ENCODE data around the gene GATA3. TPM values are rescaled to one million over a fixed set of nuclear protein-coding genes. Genes with fewer than 3 reads are reported as not detected.

GATA3 gene
- total RNA-seq, 1 donor from 2014 or later: 2.5 TPM

DNA sequence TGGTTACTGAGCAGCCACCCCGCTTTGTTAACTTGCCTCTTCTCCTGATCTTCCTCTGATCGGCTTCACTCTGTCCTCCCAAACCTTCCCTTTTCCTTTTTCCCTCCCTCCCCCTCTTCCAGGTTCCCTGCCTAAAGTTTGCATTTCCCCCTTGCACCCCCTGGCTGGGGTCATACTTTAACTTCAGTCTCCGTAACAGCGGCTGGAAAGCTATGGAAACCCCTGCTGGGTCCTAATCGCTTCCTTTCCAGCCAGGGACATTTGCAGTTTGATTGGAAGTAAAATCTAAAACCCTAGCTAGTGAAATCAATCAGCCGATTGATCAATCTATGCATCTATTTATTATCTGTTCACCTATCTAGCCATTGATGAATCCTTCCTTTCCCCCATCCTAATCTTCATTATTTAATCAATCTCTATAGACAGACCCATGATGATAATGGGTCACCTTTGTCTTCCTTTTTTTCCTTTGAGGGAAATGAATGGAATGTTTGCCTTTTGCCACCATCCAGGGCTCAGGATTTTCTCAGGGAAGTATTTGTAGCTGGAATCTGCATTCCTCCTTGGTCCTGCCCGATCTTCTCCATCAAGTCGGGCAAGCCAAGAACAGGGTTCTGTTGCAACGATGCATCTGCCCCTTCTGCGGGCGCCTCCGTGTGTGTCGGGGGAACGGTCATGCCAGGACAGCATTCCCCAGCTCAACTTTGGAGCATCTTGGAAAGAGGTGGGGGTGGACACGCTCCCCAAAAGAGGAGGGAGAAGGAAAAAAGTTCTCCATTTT, 8.8 kb downstream of the GATA3 start:
- DNase-seq (ENCODE audit: extremely low read depth, low read depth, low spot score): no peak

GRCh38 chr10:8063935-8064334, 9.4 kb downstream of the GATA3 start:
- no peak for DNase-seq (ENCODE audit: extremely low read depth, low read depth, low spot score)

DNA sequence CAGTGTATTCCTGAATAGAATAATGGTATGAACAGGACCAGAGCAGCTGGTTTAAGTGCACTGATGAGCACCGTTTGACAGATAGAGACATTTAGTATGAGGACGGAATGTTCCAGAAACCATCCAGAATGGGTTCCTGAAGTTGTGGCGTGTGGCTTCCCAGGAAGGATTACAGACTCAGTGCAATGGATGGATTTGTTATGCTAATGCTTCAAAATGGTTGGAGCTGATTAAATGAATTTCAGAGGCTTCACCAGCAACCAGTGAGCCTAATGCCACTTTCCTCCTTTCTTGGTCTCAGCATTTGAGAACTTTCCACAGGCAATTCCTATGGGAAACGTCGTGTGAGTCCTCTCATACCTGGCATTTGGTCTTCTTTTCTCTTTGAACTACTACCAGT, 9.9 kb downstream of the GATA3 start:
- no peak for DNase-seq (ENCODE audit: extremely low read depth, low read depth, low spot score)

DNA sequence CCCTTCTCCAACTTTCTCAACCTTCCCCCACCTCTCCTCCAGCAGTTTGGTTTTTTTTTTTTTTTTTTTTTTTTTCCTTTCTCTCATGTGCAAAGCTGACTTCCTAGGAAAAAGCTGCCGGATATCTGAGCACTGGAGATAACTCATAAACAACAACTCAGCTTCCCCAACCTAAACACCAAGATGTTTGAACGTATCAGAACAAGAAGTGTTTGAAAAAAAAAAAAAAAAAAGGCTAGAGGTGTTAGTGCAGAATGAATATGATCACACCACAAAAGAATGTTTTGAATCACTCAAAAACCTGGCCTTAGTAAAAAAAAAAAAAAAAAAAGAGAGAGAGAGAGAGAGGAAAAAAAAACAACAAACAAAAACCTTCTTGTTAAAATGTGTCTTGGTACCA, 11.2 kb downstream of the GATA3 start:
- peak; percentile 95 for DNase-seq (ENCODE audit: extremely low read depth, low read depth, low spot score)

- DNase-seq (ENCODE audit: extremely low read depth, low read depth, low spot score): no peak
These were observed 11.6 kb downstream of the GATA3 start for GRCh38 chr10:8066124-8066523.

GRCh38 chr10:8066797-8067196, 12.3 kb downstream of the GATA3 start:
- DNase-seq (ENCODE audit: extremely low read depth, low read depth, low spot score): no peak

- DNase-seq (ENCODE audit: extremely low read depth, low read depth, low spot score): no peak
These were observed 14.6 kb downstream of the GATA3 start for GRCh38 chr10:8069108-8069507.

- DNase-seq (ENCODE audit: extremely low read depth, low read depth, low spot score): no peak
These were observed 15.1 kb downstream of the GATA3 start for GRCh38 chr10:8069627-8070026.

DNA sequence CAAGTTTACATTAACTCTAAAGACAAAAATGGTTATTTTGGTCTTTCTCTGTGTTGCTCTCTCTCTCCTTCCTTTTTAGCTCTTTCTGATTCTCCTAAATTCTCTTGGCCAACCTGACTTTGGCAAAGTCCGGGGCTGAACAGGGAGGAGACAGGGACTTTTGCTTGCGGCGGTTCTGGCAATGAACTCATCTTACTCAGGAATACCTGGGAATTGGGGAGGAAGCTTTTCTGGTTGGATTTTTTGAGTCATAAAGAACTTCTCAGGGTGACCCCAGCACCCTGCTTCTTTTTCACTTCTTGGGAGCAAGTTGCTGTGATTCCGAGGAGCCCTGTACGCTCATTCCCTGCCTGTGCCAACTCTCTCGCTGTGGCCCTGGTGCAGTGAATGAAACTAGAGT, 16.0 kb downstream of the GATA3 start:
- DNase-seq (ENCODE audit: extremely low read depth, low read depth, low spot score): no peak

GRCh38 chr10:8071006-8071405, 16.5 kb downstream of the GATA3 start:
- no peak for DNase-seq (ENCODE audit: extremely low read depth, low read depth, low spot score)

DNA sequence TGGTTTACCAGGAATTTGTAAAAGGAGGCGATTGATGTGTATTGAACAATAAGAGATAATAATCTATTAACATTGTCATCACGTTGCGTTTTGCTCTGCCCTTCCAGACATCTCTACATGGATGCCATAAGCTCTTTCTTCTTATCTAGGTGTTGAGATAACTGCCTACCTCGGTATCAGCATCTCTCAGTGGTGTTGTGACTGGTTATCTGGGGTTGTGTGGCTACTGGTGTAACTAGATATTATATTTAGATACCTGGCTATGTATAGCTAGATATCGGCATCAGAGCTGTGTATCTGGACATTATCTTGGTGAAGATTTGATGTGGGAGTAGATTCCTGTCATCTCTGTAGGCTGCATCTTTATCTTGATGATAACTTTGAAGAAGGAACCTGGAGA, 17.2 kb downstream of the GATA3 start:
- no peak for DNase-seq (ENCODE audit: extremely low read depth, low read depth, low spot score)

DNA sequence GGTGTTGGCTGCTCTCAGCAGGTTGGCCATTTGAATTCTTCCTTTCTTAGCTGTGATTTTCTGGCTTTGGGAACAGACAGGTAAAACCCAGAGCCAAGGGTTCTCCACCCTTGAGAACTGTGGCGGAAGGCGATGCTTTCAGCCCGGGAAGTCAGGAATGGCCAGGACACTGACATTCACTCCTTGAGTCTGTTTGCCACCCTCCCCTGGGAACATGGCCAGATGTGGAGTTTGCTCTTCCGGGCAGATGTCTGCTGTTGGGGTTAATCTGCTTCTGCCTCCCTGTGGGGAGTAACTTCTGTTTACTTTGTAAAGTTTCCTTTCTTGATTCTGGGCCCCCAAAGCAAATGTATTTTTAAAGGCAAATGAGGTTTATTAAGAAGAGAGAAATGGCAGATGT, 17.7 kb downstream of the GATA3 start:
- no peak for DNase-seq (ENCODE audit: extremely low read depth, low read depth, low spot score)

DNA sequence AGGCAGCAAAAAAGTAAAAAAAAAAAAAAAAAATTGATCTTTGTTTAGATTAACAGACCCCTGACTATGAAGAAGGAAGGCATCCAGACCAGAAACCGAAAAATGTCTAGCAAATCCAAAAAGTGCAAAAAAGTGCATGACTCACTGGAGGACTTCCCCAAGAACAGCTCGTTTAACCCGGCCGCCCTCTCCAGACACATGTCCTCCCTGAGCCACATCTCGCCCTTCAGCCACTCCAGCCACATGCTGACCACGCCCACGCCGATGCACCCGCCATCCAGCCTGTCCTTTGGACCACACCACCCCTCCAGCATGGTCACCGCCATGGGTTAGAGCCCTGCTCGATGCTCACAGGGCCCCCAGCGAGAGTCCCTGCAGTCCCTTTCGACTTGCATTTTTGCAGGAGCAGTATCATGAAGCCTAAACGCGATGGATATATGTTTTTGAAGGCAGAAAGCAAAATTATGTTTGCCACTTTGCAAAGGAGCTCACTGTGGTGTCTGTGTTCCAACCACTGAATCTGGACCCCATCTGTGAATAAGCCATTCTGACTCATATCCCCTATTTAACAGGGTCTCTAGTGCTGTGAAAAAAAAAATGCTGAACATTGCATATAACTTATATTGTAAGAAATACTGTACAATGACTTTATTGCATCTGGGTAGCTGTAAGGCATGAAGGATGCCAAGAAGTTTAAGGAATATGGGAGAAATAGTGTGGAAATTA, 19.4 kb downstream of the GATA3 start:
- DNase-seq (ENCODE audit: extremely low read depth, low read depth, low spot score): no peak

GRCh38 chr10:8074881-8075280, 20.4 kb downstream of the GATA3 start:
- DNase-seq (ENCODE audit: extremely low read depth, low read depth, low spot score): no peak

GRCh38 chr10:8075282-8076260, 21.1 kb downstream of the GATA3 start:
- DNase-seq (ENCODE audit: extremely low read depth, low read depth, low spot score): no peak

- no peak for DNase-seq (ENCODE audit: extremely low read depth, low read depth, low spot score)
These were observed 22.4 kb downstream of the GATA3 start for GRCh38 chr10:8076933-8077332.

DNA sequence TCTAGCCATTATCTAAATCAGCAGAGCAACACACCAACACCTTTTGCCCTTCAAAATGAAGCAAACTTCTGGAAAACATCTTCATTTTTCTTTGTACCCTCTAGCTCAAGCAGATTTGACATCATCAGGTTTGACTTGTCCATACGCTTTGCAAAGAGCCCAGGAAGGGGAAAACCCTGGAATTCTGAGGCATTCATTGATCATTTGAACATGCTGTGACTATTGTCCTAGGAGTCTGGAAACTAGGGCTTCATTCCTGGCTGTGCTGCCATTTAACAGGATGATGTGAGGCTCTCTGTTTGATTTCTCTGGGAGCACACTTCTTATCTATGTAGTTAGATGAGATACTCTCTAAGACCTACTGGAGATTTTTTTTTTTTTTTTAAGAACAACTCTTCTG, 23.5 kb downstream of the GATA3 start:
- DNase-seq (ENCODE audit: extremely low read depth, low read depth, low spot score): no peak

- no peak for DNase-seq (ENCODE audit: extremely low read depth, low read depth, low spot score)
These were observed 24.6 kb downstream of the GATA3 start for GRCh38 chr10:8079126-8079525.

- no peak for DNase-seq (ENCODE audit: extremely low read depth, low read depth, low spot score)
These were observed 30.3 kb downstream of the GATA3 start for GRCh38 chr10:8084799-8085198.

DNA sequence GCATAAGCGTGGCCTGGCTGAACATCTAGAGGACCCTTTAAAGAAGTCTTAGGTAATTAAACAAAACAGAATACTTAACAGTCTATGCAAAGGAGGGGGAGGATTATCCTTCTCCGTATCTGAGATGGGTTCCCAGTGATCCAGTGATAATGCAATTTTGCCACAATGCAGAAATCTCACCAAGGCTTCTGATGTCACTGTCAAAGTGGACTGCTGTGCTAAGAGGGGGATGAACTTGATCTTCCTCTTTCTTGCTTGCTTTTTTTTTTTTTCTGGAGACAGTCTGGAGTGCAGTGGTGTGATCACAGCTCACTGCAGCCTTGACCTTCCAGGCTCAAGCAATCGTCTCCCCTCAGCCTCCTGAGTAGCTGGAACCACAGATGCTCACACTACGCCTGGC, 30.8 kb downstream of the GATA3 start:
- DNase-seq (ENCODE audit: extremely low read depth, low read depth, low spot score): no peak

DNA sequence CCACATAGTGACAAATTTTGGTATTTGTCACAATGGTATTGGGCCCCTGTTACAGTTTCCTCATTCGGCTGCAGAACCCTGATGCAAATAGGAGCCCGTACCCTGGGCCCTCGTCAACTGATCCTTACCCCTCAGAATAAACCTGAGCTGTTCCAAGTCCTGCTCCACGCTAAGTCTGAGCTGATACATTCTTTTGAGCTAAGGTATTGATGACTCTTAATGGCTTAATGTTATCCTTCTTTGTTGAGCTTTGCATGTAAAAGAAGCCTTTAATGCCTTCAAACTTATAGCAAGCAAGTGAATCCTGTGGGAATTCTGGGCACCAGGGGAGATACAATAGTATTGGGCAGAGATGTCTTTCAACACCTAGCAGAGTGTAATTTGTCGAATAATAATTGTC, 31.8 kb downstream of the GATA3 start:
- no peak for DNase-seq (ENCODE audit: extremely low read depth, low read depth, low spot score)
